ENCODE measurements around the gene CDKL1.
"Not testable (repeated sequence)": the region's sequence is repeated elsewhere in the genome, so short reads cannot be mapped to it uniquely, and the experiment has no call there.

The CDKL1 gene

GRCh38 chr14:50333014-50333509 lies 63.6 kb downstream of the CDKL1 start:
- DNase-seq (ENCODE audit: low read depth in 2 of 2): no peak

GRCh38 chr14:50331596-50331995 lies 65.1 kb downstream of the CDKL1 start:
- DNase-seq (ENCODE audit: low read depth in 2 of 2): no peak

DNA sequence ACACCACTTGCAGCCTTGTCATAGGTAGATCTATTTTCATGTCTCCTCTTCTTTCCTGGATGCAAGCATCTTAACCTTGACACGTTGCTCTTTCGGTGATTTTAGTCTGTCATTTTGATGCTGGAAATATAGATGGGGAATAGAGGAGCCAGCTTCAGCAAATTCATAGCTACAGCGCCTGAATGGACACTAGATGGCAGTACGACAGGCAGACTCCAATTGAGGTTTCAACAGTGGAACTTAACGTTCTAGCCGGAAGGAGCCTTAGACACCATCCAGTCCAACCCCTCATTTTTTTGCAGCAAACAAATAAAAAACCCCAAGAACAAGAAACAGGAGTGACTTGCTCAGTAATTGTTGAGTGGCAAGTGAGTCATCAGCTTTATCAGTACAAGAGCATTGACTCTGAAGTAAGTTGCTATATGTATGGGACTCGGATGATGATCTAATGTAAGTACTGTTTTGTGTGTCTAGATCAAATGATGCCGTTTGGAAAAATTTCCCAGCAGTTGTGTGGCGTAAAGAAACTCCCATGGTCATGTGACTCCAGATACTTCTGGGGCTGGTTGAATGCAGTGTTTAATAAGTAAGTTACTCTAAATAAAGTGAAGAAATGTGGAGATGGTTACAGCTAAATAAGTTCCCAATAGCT lies 75.5 kb downstream of the CDKL1 start:
- peak in 1 of 2 donors; percentile 31 for DNase-seq (ENCODE audit: low read depth in 2 of 2)

- no peak for DNase-seq (ENCODE audit: low read depth in 2 of 2)
These were observed 76.4 kb downstream of the CDKL1 start for GRCh38 chr14:50320283-50320682.

GRCh38 chr14:50319721-50320120 lies 77.0 kb downstream of the CDKL1 start:
- DNase-seq (ENCODE audit: low read depth in 2 of 2): no peak

GRCh38 chr14:50319293-50319692 lies 77.4 kb downstream of the CDKL1 start:
- DNase-seq (ENCODE audit: low read depth in 2 of 2): no peak

DNA sequence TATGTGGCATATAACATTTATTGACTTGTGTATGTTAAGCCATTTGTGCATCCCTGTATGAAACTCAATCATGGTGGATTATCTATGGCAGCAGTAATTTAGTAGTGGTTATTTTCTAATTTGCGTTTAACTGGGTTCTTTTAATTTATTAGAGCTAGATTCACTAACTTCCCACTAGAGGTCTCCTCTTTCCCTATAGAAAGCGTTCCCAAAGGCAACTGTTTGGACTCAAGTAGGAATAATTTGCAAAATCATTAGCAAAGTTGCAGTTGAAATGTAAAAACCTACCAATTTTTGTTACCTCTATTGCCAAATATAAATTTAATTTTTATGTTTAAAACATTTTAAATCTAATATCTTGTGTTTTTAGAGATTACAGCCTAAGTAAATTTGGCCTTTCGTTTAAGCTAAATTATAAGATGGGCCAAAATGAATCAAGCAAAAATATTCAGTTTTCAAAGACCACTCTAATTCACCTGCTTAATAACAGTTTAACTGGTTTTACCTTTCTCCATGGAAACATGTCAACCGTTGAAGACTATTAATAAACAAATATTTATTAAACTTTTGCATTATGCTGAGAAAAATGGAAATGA lies 78.6 kb downstream of the CDKL1 start:
- no peak for DNase-seq (ENCODE audit: low read depth in 2 of 2)

- DNase-seq (ENCODE audit: low read depth in 2 of 2): not testable (repeated sequence)
These were observed 82.6 kb downstream of the CDKL1 start for GRCh38 chr14:50314098-50314497.

- DNase-seq (ENCODE audit: low read depth in 2 of 2): no peak
These were observed 84.0 kb downstream of the CDKL1 start for GRCh38 chr14:50312734-50313054.

DNA sequence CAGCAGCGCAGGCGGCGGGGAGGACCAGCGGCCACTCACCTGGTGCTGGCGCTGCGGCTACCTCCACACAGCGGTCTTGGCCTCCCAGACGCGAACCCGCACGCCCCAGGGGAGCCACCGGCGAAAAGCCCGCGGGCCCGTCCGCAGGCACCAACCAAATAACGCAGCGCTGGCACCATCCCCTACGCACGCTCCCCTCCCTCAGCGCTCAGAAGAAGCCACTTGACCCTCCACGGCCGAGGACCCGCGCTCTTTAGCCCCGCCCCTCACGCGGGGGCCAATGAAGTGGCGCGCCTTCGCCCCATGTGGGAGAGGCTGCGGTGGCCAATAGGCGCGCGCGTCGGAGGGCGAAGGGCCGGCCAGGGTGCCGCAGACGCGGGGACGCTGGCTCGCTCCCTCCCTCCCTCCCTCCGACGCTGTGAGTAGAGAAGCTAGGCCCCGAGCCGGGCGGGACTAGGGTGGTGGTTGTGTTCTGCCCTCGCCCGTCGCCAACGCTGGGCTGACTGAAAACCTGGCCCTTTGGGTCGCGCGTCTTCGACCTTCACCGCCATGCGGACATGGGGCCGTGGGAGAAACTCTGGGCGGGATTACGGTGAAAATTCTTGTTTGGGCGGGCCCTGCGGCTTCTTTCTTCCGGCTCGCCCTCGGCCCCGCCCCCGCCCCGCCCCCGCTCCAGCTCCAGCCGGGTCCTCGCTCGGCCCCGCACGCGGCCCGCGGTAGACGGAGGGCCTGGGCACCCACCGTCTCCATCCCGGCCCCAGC lies 84.5 kb downstream of the CDKL1 start, which contains the start of the genes DMAC2L and L2HGDH:
TSS of gene DMAC2L (plus strand) at position 353 of the 762 bp plus-strand sequence. CDS start 9,164 bp downstream, outside the sequence.
TSS of gene L2HGDH (minus strand) at position 258 of the 762 bp plus-strand sequence. CDS start at position 179, 79 bp downstream.
- peak; percentile 85 to 87 for DNase-seq (ENCODE audit: low read depth in 2 of 2)

GRCh38 chr14:50311337-50311971 lies 85.2 kb downstream of the CDKL1 start:
- DNase-seq (ENCODE audit: low read depth in 2 of 2): no peak

DNA sequence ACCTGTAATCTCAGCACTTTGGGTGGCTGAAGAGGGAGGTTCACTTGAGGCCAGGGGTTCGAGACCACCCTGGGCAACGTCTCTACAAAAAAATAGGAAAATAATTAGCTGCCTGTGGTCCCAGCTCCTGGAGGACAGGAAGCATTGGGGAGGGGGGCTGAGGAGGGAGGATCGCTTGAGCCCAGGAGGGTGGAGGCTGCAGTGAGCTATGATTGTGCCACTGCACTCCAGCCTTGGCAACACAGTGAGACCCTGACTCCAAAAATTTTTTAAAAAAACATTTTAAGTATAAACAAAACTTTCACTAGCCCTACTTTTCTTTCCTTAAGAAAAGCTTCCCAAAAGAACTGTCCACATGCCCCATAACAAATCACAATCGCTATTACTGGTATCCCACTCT lies 86.2 kb downstream of the CDKL1 start:
- no peak for DNase-seq (ENCODE audit: low read depth in 2 of 2)

DNA sequence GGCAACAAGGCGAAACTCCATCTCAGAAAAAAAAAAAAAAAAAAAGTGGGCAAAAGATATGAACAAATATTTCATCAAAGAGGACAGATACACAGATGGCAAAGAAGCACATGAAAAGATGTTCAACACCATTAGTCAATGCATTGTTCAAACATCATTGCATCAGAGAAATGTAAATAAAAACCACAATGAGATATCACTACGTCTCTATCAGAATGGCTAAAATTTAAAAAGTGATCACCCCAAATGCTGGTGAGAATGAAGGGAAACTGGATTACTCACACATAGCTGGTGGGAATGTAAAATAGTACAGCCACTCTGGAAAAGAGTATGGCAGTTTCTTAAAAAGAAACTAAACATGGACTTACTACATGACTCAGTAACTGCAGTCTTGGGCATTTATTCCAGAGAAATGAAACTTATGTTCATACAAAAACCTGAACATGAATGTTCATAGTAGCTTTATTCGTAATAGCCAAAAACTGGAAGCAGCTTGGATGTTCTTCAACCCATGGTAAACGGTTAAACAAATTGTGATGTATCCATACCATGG lies 88.2 kb downstream of the CDKL1 start:
- no peak for DNase-seq (ENCODE audit: low read depth in 2 of 2)

DNA sequence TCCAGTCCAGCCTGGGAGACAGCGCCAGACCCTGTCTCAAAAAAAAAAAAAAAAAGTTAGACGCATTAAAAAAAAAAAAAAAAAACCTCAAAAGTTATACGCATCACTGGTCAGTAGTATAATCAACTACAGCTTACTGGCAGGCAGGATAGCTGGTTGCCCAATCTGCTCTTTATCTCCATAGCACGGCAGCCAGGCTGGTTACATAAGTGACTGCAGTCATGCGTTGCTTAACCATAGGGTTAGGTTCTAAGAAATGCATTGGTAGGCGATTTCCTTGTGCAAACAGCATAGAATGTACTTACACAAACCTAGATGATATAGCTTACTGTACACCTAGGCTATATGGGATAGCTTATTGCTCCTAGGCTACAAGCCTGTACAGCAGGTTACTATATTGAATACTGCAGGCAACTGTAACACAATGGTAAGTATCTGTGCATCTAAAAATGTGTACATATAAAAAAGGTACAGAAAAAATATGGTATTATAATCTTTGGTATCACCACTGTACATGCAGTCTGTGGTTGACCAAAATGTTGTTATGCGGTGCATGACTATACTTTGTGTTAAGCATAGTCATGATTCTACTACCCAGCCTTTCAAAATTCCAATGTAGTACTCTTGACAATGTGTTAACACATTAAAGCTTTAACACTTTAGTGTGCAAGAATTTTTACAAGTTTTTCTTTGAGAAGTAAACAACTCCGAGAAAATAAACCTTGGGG lies 92.8 kb downstream of the CDKL1 start:
- no peak for DNase-seq (ENCODE audit: low read depth in 2 of 2)

GRCh38 chr14:50301914-50302313 lies 94.8 kb downstream of the CDKL1 start:
- DNase-seq (ENCODE audit: low read depth in 2 of 2): no peak

DNA sequence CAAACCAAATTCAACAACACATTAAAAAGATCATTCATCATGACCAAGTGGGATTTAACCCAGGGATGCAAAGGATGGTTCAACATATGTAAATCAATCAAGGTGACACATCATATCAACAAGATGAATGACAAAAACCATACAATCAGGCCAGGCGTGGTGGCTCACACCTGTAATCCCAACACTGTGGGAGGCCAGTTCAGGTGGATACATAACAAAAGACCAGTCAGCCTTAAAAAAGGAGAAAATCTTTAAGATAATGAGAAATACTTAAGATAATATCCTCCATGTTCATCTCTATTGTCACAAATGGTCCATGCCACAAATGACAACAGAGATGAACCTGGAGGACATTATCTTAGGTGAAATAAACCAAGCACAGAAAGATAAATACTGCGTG lies 97.1 kb downstream of the CDKL1 start:
- no peak for DNase-seq (ENCODE audit: low read depth in 2 of 2)

DNA sequence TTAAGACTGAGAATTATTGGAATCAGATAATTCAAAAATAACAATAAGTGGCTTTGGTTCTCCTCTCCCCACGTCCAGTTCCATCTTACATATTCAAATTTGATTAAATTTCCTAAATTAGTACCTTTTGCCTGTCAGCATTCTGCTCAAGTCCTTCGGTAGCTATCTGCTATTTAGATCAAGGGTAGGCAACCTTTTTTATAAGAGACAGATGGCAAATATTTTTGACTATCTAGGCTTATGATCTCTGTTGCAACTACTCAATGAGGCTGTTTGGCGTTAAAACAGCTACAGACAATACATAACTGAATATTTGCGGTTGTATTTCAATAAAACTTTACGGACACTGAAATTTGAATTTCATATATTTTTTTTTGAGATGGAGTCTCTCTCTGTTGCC lies 106.4 kb downstream of the CDKL1 start:
- no peak for DNase-seq (ENCODE audit: low read depth in 2 of 2)

DNA sequence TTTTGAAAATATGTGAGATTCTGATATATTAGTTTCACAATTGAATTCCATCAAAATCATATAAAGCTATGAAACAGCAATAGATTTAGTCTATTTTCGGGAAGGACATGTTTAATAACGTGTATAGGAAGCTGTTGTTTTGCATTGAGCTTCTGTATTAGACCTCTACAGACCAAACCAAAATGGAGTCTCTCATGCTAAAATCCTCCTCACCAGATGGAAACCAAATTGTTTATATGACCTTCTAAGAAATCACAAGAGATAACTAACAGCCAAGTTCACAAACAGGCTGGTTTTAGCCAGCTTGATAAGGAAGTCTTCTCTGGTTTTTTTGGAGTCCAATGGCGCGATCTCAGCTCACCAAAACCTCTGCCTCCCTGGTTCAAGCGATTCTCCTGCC lies 108.5 kb downstream of the CDKL1 start:
- no peak for DNase-seq (ENCODE audit: low read depth in 2 of 2)

DNA sequence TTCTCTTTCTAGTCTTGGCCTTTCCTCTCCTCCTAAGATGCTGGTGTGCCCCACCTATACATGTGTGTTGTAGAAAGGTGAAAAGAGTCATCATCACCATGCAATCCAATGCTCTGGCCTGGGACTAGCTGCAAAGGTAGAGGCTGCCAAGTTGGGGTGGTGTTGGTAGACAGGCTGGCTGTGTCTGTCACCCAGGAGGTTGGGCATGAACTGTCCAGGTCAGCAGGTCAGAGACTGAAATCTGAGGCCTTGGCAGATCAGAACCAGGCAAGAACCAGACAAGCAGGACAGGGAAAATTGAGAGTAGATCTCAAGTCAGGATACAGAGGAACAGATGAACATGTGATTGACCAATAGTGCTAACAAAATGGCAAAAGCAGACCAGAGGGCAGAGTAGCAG lies 110.8 kb downstream of the CDKL1 start:
- DNase-seq (ENCODE audit: low read depth in 2 of 2): no peak

Measured in stimulated activated CD8-positive, alpha-beta memory T cell treated with anti-CD3 and anti-CD28 coated beads, Interleukin-2, amount 100 ng/mL, for 48 hours (primary cell).